Omental fat pad (tissue), 4 donors: ENCODE data around the gene ATP11A. TPM values are rescaled to one million over a fixed set of nuclear protein-coding genes. Genes with fewer than 3 reads are reported as not detected.
A peak's percentile ranks its signal among the peaks of the same experiment; 100 is the strongest.

Experiments used
- ATAC-seq: fragments of 150-250 bp; one replicate; pipeline ENCODE4 v1.9.1; 2016; ENCODE audit warnings: mild to moderate bottlenecking, moderate library complexity; ENCODE audit not compliant: low FRiP score
- DNase-seq: peaks from one replicate; pipeline ENCODE4 v3.0.0-alpha.2; 2019; ENCODE audit warnings: low spot score
- total RNA-seq, 4 donors: library from RNA; depleted of rRNA; stranded (reverse); fragments of >200 nt; gene quantifications; one replicate each; pipeline ENCODE4 v1.1.0, GENCODE V29; 2016
- TF ChIP-seq, protein P1 (sequence below), 3 donors: fragments of 450-650 bp; IDR thresholded peaks; one replicate each; pipeline ENCODE4 v1.5.1; 2016 to 2017; ENCODE audit warnings: antibody characterized with exemption in 3 of 3, mild to moderate bottlenecking in 3 of 3, moderate library complexity in 2 of 3

The ATP11A gene
- total RNA-seq, 4 donors from 2014 or later = 32.8 to 61.4 (median 45.7) TPM

- ATAC-seq (no peak), DNase-seq (no peak)
- TF ChIP-seq, protein P1, sequence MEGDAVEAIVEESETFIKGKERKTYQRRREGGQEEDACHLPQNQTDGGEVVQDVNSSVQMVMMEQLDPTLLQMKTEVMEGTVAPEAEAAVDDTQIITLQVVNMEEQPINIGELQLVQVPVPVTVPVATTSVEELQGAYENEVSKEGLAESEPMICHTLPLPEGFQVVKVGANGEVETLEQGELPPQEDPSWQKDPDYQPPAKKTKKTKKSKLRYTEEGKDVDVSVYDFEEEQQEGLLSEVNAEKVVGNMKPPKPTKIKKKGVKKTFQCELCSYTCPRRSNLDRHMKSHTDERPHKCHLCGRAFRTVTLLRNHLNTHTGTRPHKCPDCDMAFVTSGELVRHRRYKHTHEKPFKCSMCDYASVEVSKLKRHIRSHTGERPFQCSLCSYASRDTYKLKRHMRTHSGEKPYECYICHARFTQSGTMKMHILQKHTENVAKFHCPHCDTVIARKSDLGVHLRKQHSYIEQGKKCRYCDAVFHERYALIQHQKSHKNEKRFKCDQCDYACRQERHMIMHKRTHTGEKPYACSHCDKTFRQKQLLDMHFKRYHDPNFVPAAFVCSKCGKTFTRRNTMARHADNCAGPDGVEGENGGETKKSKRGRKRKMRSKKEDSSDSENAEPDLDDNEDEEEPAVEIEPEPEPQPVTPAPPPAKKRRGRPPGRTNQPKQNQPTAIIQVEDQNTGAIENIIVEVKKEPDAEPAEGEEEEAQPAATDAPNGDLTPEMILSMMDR (IDR thresholded peaks at IDR 0.05) = no peak
These were observed 118.0 kb downstream of the ATP11A start for GRCh38 chr13:112807653-112808376.

GRCh38 chr13:112808377-112809140, 118.7 kb downstream of the ATP11A start:
- TF ChIP-seq, protein P1 (IDR thresholded peaks at IDR 0.05) = no peak
- DNase-seq (no peak), ATAC-seq (no peak)

DNA sequence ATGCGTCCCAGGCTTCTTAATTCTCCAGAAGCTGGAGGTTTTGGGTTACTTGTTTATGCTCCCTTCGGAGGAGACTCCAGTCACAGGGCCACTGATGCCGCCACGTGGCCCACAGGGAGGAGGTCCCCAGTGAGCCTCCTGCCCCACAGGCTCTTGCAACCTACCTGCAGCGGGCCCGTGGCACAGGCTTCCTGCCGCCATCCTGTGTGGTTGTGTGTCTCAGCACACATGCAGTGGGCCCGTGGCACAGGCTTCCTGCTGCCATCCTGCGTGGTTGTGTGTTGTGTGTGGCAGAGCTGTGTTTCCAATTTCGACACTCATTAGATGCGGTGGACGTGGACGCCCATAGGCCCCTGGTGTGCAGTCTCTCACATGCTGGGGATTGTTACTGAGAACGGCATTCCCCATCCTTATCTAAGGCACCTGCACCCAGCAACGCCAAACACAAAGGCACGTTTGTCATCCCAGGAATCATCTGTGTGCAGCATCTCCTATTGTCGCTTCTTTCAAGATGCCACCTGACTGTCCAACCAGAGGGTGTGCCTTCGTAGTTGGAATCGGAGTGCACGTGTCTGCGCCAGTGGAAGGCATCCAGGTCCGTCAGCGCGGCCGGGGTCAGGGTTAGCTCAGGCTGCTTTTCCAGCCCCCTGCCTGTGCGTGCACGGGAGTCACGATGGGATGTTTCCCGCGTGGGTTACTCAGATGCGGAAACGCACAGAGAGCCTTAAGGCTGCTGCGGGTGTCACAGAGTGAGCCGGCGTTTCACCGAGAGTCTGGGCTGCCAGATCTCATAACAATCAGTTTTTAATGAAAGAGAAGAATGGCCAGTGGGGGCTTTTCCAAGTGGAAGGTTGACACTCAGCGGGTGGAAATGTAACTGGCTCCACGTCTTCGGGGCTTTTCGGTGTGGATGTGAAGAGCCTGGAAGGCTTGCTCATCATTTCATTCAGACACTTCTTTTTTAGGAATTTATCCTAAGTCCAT, 119.8 kb downstream of the ATP11A start:
- TF ChIP-seq, protein P1 (IDR thresholded peaks at IDR 0.05) = no peak
- ATAC-seq (no peak), DNase-seq (no peak)

GRCh38 chr13:112810608-112811007, 120.8 kb downstream of the ATP11A start:
- ATAC-seq (no peak), DNase-seq (no peak)
- TF ChIP-seq, protein P1 (IDR thresholded peaks at IDR 0.05) = no peak

DNA sequence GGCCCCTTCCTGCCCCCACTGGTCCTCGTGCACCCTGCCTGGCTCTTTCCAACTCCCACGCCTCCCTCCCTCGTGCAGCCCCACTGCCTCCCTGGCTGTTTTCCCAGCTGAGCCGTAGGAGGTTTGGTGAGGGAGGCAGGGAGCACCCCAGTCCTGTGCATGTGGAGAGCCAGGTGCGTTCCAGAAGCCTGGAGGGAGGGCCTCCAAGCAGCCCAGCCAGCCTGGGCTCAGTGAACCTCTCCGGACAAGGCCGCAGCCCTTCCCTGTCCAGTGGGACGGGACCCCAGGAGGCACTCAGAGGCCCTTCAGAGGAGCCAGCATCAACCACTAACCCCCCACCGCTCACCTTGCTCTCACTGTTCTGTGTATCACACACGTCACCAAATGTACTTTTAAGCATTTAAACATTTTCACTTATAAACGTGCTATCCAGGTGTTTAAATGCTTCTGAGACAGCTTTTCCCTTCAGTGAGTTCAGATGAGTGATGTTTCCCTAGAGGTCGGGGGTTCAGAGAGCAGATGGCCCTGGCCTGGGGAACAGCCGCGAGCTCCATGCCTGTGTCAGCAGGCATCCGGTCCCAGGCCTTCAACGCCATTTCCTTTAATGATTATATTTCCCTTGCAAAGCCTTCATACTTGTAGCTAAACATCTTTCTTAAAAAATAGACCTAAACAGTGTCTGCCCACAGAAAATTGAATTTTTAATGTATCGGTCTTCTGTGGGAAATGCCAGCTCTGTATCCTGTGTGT, 122.6 kb downstream of the ATP11A start:
- TF ChIP-seq, protein P1 (IDR thresholded peaks at IDR 0.05) = no peak
- ATAC-seq (peak; percentile 27), DNase-seq (no peak)

DNA sequence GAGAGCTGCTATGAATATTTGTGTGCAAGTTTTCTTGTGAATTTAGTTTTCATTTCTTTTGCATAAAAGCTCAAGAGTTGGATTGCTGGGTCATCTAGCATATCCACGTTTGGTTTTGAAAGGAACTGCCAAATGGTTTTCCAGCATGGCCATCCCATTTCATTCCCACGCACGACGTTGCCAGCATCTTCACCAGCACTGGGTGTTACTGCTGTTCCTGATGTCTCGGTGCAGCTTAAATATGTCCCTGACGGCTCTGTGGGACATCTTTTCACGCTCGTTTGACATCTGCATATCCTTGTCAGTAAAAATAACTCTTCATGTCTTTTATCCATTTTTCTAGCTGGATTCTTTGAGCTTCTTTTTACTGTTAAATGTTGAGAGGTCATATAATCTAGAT, 123.7 kb downstream of the ATP11A start:
- TF ChIP-seq, protein P1 (IDR thresholded peaks at IDR 0.05) = no peak
- DNase-seq (no peak), ATAC-seq (no peak)
